Neural cell (in vitro differentiated cells): Measurements from ENCODE around the gene VPS13C. TPM values are rescaled to one million over a fixed set of nuclear protein-coding genes. Genes with fewer than 3 reads are reported as not detected.

Experiments used
- H2AFZ ChIP-seq: fragments of 200-600, 300-800 bp; sonication (generic), shearing (Covaris generic); 2 replicates; pipeline ENCODE4 v1.6.0; 2014; ENCODE audit warnings: low read depth, mild to moderate bottlenecking, antibody characterized with exemption, low read length, moderate library complexity
- H3F3A ChIP-seq: fragments of 200-600 bp; shearing (Covaris generic); 2 replicates; pipeline ENCODE4 v1.6.1; 2016; ENCODE audit warnings: mild to moderate bottlenecking, moderate library complexity, mixed read lengths, antibody characterized with exemption, low read length; ENCODE audit not compliant: insufficient read depth, poor library complexity, severe bottlenecking
- H3K27ac ChIP-seq: fragments of 200-600, 300-800 bp; sonication (generic), shearing (Covaris generic); 2 replicates; pipeline ENCODE4 v1.5.1; 2014; ENCODE audit warnings: mild to moderate bottlenecking, low read length, moderate library complexity
- H3K27me3 ChIP-seq: fragments of 300-800, 200-600 bp; sonication (generic), shearing (Covaris generic); 2 replicates; pipeline ENCODE4 v1.6.0; 2014; ENCODE audit warnings: mild to moderate bottlenecking, low read depth, low read length, moderate library complexity; ENCODE audit not compliant: insufficient read depth
- H3K36me3 ChIP-seq: fragments of 300-800, 200-600 bp; sonication (generic), shearing (Covaris generic); 2 replicates; pipeline ENCODE4 v1.5.1; 2014; ENCODE audit warnings: mild to moderate bottlenecking, antibody characterized with exemption, low read length, moderate library complexity; ENCODE audit not compliant: insufficient read depth
- H3K4me2 ChIP-seq: fragments of 300-800, 200-600 bp; sonication (generic), shearing (Covaris generic); 2 replicates; pipeline ENCODE4 v1.6.0; 2014; ENCODE audit warnings: mild to moderate bottlenecking, low read length
- H3K4me3 ChIP-seq: fragments of 300-800, 200-600 bp; sonication (generic), shearing (Covaris generic); 2 replicates; pipeline ENCODE4 v1.5.1; 2014; ENCODE audit warnings: mild to moderate bottlenecking, low read length, moderate library complexity
- H3K79me2 ChIP-seq: fragments of 200-600 bp; shearing (Covaris generic); replicated peaks from 2 replicates; pipeline ENCODE4 v1.6.0; 2014; ENCODE audit warnings: mild to moderate bottlenecking, low read length, moderate library complexity; ENCODE audit not compliant: insufficient read depth
- H3K9ac ChIP-seq: fragments of 300-800, 200-600 bp; sonication (generic), shearing (Covaris generic); 2 replicates; pipeline ENCODE4 v1.6.1; 2016; ENCODE audit warnings: mild to moderate bottlenecking, low read length, mixed read lengths
- H3K9me2 ChIP-seq: fragments of 200-600 bp; shearing (Covaris generic); 2 replicates; pipeline ENCODE4 v1.6.1; 2016; ENCODE audit warnings: mild to moderate bottlenecking, low read length, mixed read lengths; ENCODE audit not compliant: insufficient read depth
- H3K9me3 ChIP-seq: fragments of 200-600, 300-800 bp; sonication (generic), shearing (Covaris generic); 2 replicates; pipeline ENCODE4 v1.6.1; 2016; ENCODE audit warnings: mild to moderate bottlenecking, mixed run types, low read length, moderate library complexity, mixed read lengths
- H4K20me1 ChIP-seq: fragments of 200-600 bp; shearing (Covaris generic); 2 replicates; pipeline ENCODE4 v1.6.1; 2016; ENCODE audit warnings: mild to moderate bottlenecking, mixed run types; ENCODE audit not compliant: insufficient read depth
- EP300 ChIP-seq: fragments of 450-650 bp; conservative IDR thresholded peaks from 2 replicates; pipeline ENCODE4 v1.6.1; 2014; ENCODE audit warnings: antibody characterized with exemption, mild to moderate bottlenecking, moderate library complexity; ENCODE audit not compliant: poor library complexity, severe bottlenecking
- EZH2 ChIP-seq: fragments of 200-600, 300-800 bp; shearing (Covaris generic), sonication (generic); IDR thresholded peaks from 2 replicates; pipeline ENCODE4 v1.6.1; 2014; ENCODE audit warnings: antibody characterized with exemption, low read length, borderline replicate concordance, mild to moderate bottlenecking; ENCODE audit not compliant: insufficient read depth, poor library complexity, severe bottlenecking
- MXI1 ChIP-seq: fragments of 450-650 bp; conservative IDR thresholded peaks from 2 replicates; pipeline ENCODE4 v1.6.1; 2014; ENCODE audit warnings: antibody characterized with exemption, mild to moderate bottlenecking; ENCODE audit not compliant: poor library complexity, severe bottlenecking
- POLR2AphosphoS5 ChIP-seq: IDR thresholded peaks from 2 replicates; pipeline ENCODE4 v1.6.1; 2012
- RAD21 ChIP-seq: fragments of 450-650 bp; conservative IDR thresholded peaks from 2 replicates; pipeline ENCODE4 v1.6.1; 2014; ENCODE audit warnings: antibody characterized with exemption, mild to moderate bottlenecking, moderate library complexity
- SMC3 ChIP-seq: fragments of 450-650 bp; conservative IDR thresholded peaks from 2 replicates; pipeline ENCODE4 v1.6.1; 2014; ENCODE audit warnings: antibody characterized with exemption, mild to moderate bottlenecking, moderate library complexity; ENCODE audit not compliant: poor library complexity
- TAF1 ChIP-seq: IDR thresholded peaks from 2 replicates; pipeline ENCODE4 v1.6.1; 2012; ENCODE audit warnings: low read depth
- polyA plus RNA-seq: library from polyadenylated mRNA; depleted of rRNA; stranded (reverse); fragments of >200 nt; gene quantifications from 2 replicates; pipeline ENCODE4 v1.2.3, GENCODE V29; 2014
- TF ChIP-seq, protein P1 (sequence below): fragments of 450-650 bp; IDR thresholded peaks from 2 replicates; pipeline ENCODE4 v1.5.1; 2014; ENCODE audit warnings: antibody characterized with exemption, mild to moderate bottlenecking, moderate library complexity; ENCODE audit not compliant: poor library complexity, severe bottlenecking
- TF ChIP-seq, protein P2 (sequence below): IDR thresholded peaks from 2 replicates; pipeline ENCODE4 v1.6.1; 2012; ENCODE audit warnings: borderline replicate concordance

Gene VPS13C
- polyA plus RNA-seq, 1 donor from 2014 or later: 92.6 TPM

DNA sequence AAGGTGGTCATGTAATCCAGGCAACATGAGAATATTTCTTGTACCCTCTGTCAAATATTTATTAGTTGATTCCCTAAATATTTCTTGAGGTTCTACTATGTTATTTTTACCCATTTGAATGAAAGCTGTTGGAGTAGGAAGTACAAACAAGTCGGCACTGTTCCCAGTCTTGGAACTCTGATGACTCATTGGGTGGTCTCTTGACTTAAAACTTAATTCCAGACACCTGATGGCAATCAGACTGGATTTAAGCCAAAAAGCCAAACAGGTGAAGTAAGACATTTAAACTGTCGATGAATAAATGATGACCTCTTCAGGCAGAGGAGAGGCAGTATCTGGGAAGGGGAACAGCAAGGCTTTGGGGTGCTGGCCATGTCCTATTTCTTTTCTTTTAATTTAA, 29.4 kb upstream of the VPS13C start:
- Histone ChIP-seq H3K27ac (no peak overlapping the region), H4K20me1 (no peaks in the 10 kb centered on the region), H3K9me3 (no peaks in the 10 kb centered on the region), H3K36me3 (no peaks in the 10 kb centered on the region), H3K4me2 (no peak overlapping the region), H3K9me2 (no peaks in the 10 kb centered on the region), H3K9ac (no peak overlapping the region), H3K4me3 (no peak overlapping the region), H3F3A (no peaks in the 10 kb centered on the region), H3K79me2 (no peaks in the 10 kb centered on the region), H2AFZ (no peak overlapping the region), H3K27me3 (no peaks in the 10 kb centered on the region)
- no peak for TF ChIP-seq TAF1

DNA sequence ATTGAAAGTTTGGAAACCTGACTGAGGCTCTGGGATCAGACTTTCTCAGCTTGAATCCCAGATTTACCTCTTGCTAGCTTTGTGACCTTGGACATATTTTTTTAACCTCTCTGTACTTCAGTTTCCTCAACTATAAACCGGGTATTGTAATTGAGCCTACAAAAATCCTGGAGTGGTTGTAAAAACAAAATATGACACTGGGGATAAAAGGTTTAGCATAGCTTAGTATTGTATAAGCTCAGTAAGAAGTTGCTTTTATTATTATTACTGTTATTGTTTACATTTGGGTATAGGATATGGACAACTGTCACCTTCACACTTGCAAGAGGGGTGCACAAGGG, 28.1 kb upstream of the VPS13C start:
- Histone ChIP-seq H3K4me2 (no peak overlapping the region), H3K36me3 (no peaks in the 10 kb centered on the region), H3K9me3 (no peaks in the 10 kb centered on the region), H3F3A (no peaks in the 10 kb centered on the region), H3K27me3 (no peaks in the 10 kb centered on the region), H3K27ac (no peak overlapping the region), H3K9ac (no peak overlapping the region), H3K79me2 (no peaks in the 10 kb centered on the region), H3K9me2 (no peaks in the 10 kb centered on the region), H4K20me1 (no peaks in the 10 kb centered on the region), H3K4me3 (no peak overlapping the region), H2AFZ (no peak overlapping the region)
- TF ChIP-seq POLR2AphosphoS5: no peak
- no peak for TF ChIP-seq EP300
- no peak for TF ChIP-seq EZH2
- TF ChIP-seq TAF1: no peak
- no peak for TF ChIP-seq RAD21
- no peak for TF ChIP-seq MXI1
- TF ChIP-seq, protein P1, sequence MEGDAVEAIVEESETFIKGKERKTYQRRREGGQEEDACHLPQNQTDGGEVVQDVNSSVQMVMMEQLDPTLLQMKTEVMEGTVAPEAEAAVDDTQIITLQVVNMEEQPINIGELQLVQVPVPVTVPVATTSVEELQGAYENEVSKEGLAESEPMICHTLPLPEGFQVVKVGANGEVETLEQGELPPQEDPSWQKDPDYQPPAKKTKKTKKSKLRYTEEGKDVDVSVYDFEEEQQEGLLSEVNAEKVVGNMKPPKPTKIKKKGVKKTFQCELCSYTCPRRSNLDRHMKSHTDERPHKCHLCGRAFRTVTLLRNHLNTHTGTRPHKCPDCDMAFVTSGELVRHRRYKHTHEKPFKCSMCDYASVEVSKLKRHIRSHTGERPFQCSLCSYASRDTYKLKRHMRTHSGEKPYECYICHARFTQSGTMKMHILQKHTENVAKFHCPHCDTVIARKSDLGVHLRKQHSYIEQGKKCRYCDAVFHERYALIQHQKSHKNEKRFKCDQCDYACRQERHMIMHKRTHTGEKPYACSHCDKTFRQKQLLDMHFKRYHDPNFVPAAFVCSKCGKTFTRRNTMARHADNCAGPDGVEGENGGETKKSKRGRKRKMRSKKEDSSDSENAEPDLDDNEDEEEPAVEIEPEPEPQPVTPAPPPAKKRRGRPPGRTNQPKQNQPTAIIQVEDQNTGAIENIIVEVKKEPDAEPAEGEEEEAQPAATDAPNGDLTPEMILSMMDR: no peak
- TF ChIP-seq, protein P2, sequence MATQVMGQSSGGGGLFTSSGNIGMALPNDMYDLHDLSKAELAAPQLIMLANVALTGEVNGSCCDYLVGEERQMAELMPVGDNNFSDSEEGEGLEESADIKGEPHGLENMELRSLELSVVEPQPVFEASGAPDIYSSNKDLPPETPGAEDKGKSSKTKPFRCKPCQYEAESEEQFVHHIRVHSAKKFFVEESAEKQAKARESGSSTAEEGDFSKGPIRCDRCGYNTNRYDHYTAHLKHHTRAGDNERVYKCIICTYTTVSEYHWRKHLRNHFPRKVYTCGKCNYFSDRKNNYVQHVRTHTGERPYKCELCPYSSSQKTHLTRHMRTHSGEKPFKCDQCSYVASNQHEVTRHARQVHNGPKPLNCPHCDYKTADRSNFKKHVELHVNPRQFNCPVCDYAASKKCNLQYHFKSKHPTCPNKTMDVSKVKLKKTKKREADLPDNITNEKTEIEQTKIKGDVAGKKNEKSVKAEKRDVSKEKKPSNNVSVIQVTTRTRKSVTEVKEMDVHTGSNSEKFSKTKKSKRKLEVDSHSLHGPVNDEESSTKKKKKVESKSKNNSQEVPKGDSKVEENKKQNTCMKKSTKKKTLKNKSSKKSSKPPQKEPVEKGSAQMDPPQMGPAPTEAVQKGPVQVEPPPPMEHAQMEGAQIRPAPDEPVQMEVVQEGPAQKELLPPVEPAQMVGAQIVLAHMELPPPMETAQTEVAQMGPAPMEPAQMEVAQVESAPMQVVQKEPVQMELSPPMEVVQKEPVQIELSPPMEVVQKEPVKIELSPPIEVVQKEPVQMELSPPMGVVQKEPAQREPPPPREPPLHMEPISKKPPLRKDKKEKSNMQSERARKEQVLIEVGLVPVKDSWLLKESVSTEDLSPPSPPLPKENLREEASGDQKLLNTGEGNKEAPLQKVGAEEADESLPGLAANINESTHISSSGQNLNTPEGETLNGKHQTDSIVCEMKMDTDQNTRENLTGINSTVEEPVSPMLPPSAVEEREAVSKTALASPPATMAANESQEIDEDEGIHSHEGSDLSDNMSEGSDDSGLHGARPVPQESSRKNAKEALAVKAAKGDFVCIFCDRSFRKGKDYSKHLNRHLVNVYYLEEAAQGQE: no peak
- no peak for TF ChIP-seq SMC3
